ENCODE data around the gene NUDT14.

DNA sequence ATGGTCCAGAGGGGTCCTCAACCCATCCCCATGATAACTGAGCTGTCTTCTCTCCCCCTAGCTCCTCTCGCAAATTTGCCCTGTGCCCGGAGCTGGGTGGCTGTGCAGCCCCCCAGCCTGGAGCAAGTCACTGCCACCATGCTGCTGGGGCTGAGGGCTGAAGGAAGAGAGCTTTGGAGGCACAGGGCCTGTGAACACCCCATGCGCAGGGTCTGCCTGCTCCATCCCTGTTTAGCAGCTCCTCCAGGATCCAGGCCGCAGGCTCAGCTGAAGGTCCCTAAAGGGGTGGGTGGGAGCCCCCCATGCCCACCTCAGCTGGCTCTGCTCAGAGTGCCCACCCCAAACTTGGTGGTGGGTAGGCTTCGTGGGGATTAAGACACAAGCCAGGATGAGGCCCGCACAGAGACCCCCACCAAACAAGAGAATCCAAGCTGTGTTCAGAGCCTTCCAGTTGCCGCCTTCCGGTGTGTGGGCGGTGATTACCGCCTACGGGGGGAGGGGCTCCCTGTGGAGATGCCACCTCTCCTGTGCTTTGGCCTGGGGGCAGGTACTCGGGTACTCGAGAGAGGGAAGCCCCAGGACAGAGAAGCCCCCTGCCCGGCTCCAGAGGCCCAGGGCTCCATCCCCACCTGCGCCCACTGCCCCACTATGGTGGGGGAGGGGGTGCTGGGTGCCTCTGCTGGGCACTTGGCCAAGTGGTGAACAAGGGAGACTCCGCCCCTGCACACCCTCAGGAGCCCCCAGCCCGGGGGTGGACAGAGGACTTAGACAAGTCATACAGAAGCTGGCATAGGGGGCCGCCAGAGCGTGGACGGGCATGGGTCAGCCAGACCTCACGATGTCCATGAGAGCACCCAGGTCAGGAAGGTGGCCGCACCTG, 11.1 kb downstream of the NUDT14 start:
- TF ChIP-seq, protein P1, sequence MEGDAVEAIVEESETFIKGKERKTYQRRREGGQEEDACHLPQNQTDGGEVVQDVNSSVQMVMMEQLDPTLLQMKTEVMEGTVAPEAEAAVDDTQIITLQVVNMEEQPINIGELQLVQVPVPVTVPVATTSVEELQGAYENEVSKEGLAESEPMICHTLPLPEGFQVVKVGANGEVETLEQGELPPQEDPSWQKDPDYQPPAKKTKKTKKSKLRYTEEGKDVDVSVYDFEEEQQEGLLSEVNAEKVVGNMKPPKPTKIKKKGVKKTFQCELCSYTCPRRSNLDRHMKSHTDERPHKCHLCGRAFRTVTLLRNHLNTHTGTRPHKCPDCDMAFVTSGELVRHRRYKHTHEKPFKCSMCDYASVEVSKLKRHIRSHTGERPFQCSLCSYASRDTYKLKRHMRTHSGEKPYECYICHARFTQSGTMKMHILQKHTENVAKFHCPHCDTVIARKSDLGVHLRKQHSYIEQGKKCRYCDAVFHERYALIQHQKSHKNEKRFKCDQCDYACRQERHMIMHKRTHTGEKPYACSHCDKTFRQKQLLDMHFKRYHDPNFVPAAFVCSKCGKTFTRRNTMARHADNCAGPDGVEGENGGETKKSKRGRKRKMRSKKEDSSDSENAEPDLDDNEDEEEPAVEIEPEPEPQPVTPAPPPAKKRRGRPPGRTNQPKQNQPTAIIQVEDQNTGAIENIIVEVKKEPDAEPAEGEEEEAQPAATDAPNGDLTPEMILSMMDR (conservative IDR thresholded peaks at IDR 0.05; ENCODE audit: low read depth, low read length), result no peak
- TF ChIP-seq BHLHE40 (IDR thresholded peaks at IDR 0.05; ENCODE audit: low read depth, low read length), result no peak
